ENCODE measurements around the gene TMEM235.

Gene TMEM235

DNA sequence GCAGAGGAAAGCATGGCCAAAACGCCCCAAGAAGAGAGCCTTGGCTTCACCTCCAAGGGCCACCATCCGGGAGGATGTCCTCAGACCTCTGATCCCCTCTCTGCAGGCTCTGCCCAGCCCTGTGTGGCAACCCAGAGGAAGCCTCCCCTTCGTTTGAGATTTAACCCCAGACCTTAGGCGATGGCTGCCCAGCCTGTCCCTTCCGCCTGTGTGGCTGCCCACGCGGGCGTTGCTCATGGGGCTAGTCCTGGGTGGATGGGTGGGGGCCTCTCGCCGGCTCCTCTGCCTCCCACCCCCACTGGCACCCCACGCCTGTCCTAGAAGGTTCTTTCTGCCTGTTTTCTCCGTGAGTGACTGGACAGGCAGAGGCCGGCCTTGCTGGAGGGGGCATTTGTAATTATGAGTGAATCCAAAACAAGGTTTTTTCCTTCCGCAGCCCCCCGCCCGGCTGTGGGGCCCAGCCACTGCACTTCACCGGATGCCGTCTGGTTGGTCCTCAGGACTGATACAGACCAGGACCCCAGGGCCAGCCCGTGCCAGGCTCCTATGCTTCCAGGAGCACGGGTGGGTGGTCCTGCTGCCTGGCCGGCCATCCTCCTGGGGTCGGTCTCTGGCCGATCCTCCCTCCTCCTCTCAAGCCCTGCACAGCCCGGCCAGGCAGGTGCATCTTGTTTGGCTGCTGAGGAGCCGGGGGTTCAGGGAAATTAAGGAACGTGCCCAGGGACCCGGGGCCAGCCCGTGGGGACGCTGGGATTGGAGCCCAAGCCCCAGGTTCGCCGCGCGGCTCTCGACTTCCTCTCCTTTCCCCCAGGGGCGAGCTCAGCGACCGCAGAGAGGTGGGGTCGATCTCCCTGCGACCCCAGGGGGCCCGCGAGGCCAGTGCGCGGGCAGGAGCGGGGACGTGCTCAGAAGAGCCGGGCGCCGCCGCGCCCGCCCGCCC lies at the start of gene TMEM235:
TMEM235 (plus strand) TSS at position 636 of the 940 bp plus-strand sequence. CDS start 393 bp downstream, outside the sequence.
- no peak for DNase-seq (ENCODE audit: low spot score)

DNA sequence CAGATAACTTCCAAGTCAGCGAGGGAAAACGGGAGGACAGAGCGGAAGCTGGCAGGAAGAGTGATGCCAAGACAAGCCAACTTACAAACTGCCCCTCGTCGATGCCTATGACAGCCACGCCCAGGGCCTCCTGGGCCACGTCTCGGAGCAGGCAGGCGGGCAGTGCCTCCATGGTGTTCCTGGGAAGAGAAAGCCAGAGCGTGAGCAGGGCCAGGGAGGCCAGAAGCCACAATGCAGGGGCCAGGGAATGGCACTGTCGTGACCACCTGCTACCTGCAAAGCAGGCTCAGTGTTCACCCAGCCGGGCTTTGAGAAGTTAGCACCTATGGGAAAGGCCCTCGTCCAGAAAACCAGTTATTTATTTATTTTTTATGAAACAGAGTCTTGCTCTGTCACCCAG lies 48.9 kb upstream of the TMEM235 start:
- no peak for DNase-seq (ENCODE audit: low spot score)

DNA sequence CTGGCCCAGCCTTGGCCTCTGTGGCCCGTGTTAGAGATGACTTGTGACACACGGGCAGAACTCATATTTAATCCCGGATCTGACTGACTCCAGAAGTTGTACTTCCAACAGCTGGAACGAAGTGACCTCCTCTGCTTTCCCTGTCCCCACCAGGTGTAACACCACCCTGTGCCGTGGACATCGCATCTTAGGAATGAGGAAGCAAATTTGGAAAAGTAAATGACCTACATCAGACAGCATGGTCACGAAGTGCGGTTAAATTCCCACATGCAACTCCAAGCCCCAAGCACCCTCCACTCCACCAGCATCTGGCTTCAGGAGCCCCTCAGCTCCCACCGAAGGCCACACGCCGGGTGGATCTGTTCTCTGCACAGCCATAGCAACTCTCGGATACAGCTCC lies 47.5 kb upstream of the TMEM235 start:
- no peak for DNase-seq (ENCODE audit: low spot score)

DNA sequence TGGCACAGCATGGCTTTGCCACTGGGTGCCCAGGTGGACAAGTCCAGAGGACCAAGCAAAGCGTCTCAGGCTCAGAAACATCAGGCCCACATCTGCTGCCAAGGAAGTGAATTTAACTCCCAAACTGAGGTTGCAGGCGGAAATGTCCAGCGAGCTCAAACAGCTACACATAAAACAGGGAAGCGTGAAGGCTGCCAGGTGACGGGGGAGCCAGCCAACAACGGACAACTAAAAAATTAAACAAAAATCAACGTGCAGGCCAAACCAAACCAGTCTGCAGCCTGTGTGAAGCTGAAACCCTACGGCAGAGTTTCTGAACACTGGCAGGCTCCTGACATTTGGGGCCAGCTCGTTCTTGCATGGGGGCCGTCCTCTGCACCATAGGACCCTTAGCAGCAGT lies 47.1 kb upstream of the TMEM235 start:
- no peak for DNase-seq (ENCODE audit: low spot score)

DNA sequence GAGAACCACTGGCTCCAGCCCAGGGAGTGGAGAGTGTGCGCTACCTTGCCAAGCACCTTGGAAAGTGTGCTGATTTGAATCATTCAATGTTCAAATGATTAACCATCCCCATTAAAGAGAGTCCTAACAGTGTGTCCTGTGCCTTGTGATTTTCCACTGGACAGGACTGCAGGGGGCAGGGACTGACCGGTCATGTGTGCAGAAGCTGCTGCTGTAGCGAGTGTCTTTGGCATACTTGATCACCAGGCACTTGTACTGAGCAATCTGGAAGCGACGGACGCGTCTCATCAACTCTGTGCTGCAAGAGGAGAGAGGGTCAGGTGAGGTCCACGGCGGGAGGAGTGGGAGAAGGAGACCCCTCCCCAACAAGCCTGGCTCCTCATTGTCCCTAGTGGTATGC lies 46.6 kb upstream of the TMEM235 start:
- DNase-seq (ENCODE audit: low spot score): no peak

DNA sequence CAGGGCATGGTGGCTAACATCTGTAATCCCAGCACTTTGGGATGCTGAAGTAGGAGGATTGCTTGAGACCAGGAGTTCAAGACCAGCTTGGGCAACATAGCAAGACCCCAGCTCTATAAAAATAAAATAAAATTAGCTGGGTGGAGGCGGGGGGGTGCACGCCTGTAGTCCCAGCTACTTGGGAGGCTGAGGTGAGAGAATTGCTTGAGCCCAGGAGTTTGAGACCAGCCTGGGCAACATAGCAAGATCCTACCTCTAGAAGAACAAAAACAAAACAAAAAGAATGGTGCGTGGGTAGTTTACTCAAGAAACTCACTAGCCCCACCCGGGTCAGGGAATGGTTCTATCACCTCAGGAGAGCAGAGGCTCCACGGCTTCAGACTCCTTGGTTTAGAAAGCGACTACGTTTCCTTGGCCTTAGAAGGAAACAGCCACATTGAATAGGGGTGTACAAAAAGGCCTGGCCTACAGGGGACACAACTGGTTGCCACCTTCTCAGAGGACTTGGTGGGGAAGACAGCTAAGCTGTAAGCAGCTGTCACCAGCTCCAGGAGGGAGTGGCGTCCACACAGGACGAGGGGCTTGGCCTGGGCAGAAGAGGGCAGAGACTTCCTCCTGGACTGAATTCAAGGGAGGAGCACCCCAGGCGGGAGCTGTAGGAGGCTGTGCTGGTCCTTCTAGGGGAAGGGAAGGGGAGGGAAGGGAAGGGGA lies 45.3 kb upstream of the TMEM235 start:
- no peak for DNase-seq (ENCODE audit: low spot score)

DNA sequence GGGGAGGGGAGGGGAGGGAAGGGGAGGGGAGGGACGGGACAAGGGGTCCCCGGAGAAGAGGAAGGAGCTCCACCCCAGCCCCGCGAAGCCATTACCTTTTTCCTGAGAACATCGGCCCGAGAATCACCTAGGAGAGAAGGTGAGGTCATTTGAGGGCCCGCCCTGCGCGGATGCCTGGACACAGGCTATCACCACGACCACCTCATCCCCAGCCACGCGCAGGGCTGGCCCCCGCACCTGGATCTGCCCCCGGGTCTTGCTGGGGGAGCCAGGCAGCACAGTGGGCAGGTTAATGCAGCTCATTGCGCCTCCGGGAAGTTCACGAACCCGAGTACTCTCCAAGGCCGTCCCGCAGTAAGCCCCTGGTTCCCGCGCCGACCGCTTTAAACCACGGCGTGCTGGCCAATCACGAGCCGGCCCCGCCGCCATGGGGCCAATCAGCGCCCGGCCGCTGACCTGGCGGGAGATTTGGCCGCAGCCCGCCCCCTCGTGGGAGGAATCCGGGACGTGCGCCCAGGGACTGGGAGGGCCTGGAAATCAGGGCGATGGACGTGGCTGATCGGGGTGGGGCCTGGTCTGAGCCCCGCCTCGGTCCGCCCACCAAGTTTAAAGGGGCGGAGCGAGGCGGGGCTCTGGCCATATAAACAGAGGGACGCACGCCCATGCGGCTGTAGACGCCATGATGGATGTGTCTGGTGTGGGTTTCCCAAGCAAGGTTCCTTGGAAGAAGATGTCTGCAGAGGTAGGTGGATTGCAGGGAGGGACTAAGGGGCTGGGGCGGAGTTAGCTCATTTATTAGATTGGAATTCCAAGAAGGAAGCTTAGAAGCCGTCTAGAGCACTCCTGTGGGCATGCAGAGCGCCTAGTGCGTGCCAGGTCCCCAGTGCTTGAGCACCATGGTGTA lies 44.5 kb upstream of the TMEM235 start, which contains the start of the genes AFMID and TK1:
AFMID (plus strand) TSS at position 671 of the 904 bp plus-strand sequence; CDS start at position 680, 9 bp downstream.
TK1 (minus strand) TSS at position 361 of the 904 bp plus-strand sequence; CDS start at position 303, 58 bp downstream.
- peak; percentile 100 for DNase-seq (ENCODE audit: low spot score)

DNA sequence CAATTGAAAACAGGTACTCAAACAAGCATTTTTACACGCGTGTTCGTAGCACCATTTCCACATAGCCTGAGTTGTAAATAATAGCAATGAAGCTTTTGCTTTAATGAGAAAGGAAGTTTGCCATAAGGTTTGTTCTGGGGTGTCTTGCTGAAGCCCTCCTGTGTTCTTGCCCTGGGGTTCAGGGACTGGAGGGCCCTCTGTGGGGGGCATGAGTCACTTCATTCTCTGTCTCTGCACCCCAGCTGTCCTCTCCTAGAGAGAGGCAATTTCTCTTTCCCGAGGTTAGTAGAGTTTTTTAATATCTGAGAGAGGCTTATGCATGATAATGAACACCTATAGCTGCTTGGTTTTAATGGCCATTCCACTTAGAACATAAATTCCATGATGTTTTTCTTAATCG lies 34.7 kb upstream of the TMEM235 start:
- DNase-seq (ENCODE audit: low spot score): no peak

DNA sequence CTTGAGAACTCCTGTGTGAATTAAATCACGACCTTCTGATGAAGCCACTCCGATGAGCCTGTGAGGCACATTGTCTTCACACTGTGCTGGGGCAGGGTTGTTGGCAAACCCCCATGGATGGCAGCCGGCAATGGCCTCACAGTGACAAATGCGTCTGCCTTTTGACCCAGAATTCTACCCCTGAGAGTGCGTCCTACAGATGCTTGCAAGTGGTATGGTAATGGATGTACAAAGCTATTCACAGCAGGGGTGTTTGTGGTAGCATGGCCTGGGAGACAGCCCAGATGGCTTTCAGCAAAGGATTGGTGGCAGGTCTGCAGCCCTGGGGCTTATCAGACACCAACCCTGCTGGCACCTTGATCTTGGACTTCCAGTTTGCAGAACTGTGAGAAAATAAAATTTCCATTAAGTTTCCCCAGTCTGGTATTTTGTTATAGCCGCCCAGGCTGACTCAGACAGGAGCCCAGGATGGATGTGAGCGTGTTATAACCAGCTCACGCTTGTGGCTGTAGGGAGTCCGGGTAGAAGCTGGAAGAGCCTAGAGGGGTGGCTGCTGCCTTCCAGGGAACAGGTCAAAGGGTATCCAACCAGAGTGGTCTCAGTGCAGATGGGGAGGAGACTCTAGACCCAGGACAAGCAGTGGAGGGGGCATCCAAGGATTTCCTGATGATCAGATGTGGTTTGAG lies 34.1 kb upstream of the TMEM235 start:
- no peak for DNase-seq (ENCODE audit: low spot score)

DNA sequence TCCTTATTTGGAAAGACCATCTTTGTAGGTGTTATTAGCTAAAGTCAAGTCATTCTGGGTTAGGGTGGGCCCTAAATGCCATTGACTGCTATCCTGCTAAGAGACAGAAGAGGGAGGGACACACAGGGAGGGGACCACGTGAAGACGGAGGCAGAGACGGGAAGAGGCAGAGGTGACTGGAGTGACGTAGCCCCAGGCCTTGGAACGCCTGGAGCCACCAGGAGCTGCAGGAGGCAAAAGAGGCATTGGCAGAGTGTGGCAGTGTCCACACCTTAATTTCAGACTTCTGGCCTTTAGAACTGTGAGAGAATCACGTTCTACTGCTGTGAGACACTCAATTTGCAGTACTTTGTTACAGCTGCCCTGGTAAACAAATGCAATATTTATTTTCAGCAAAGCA lies 31.0 kb upstream of the TMEM235 start:
- no peak for DNase-seq (ENCODE audit: low spot score)

DNA sequence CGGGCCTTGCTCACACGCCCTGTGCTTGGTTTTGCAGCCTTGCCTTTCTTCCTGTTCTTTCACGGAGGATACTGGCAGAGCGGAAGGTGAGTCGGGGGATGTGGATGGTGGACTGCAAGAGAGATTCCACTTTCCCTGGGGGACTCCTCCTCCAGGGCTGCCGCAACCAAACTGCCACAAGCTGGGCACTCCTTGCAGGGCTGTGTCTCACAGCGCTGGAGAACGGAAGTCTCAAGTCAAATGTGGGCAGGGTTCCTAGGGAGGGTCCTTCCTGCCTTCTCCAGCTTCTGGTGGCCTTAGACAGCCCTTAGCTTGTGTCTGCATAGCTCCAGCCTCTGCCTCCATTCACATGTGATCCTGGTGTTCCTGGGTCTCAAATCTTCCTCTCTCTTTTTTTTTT lies 28.8 kb upstream of the TMEM235 start:
- DNase-seq (ENCODE audit: low spot score): no peak

DNA sequence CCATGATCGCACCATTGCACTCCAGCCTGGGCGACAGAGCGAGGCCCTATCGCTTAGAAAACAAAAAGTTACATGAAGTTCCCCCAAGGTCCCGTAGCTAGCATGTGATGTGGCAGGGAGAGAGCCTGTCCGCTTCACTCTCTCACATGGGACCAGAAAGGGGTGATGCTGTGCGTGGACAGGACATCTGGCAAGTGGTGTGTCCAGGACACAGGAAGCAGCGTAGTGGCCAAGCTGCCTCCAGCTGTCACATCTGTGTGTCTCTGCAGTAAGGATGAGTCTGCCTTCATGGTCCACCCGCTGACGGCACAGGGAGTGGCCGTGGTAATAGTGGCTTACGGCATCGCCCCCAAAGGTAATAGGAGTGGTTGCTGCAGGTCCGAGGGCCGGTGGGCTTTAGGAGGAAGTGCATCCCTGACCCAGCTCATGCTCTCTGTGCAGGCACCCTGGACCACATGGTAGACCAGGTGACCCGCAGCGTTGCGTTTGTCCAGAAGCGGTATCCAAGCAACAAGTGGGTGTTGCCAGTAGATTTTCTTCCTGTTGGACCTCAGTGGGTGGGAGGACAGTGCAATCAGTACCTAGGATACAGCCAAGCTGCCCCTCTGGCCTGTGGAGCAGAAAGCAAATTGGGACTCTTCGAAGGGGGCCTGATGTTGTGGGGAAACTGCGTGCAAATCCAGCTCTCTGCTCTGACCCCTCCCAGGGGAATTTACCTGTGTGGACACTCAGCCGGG lies 26.9 kb upstream of the TMEM235 start:
- DNase-seq (ENCODE audit: low spot score): no peak

DNA sequence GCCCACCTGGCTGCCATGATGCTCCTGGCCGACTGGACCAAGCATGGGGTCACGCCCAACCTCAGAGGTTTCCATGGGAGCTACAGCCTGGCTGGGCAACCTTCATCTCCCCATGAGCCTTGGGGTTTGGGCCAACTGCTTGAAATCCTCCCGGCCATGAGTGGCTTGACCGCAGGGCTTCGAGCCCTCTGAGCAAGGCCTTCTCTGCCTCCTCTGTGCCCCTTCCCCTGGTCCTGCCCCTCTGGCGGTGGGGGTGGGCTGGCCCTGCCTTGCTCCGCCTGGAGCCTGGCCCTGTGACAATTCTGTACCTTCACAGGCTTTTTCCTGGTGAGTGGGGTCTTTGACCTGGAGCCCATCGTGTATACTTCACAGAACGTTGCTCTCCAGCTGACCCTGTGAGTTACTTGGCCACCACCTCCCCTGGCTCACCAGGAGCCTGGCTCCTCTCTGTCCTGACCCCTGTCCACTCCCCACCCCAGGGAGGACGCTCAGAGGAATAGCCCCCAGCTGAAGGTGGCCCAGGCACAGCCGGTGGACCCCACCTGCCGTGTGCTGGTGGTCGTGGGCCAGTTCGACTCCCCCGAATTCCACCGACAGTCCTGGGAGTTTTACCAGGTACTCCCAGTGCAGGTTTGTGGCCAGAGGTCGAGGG lies 26.2 kb upstream of the TMEM235 start:
- DNase-seq (ENCODE audit: low spot score): no peak

DNA sequence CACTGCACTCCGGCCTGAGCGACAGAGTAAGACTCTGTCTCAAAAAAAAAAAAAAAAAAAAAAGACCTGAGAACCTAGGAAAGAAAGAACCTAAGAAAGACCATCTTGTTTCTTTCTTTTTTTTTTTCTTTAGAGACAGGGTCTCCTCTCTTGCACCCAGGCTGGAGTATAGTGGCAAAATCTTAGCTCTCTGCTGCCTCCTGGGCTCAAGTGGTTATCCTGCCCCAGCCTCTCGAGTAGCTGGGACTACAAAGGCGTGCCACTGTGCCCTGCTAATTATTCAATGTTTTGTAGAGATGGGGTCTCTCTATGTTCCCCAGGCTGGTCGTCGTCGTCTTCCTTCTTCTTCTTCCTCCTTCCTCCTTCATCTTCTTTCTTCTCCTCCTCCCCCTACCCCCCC lies 25.1 kb upstream of the TMEM235 start:
- DNase-seq (ENCODE audit: low spot score): no peak

DNA sequence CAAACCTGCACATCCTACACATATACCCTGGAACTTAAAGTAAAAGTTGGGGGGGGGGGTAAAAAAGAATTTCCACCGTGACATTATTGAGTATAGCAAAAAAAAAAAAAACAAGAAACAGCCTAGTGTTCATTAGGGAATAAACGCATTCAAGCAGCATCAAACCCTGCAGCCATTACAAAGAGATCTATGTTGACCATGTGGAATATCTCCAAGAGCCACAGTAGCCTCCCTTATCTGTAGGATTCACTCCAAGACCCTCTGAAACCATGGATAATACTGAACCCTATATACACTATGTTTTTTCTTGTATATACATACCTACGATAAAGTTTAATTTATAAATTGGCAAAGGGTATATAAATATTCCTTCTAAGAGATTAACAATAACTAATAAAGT lies 22.9 kb upstream of the TMEM235 start:
- no peak for DNase-seq (ENCODE audit: low spot score)

DNA sequence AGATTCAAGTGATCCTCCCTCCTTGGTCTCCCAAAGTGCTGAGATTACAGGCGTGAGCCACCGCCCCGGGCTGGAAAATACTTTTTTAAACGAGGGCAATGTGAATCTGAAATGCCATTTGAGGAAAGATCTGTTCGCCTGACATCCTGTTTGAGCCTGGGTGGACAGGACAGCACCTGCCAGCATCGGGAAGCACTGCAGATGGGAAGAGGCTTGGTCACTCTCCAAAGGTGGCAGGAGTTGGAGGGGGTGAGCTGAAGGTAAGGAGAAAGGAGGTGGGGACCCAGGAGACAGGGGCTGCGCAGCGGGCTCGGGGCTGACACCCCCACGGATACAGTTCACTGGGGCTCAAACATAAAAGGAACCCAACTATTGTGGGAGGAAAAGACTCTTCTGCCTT lies 21.3 kb upstream of the TMEM235 start:
- no peak for DNase-seq (ENCODE audit: low spot score)

DNA sequence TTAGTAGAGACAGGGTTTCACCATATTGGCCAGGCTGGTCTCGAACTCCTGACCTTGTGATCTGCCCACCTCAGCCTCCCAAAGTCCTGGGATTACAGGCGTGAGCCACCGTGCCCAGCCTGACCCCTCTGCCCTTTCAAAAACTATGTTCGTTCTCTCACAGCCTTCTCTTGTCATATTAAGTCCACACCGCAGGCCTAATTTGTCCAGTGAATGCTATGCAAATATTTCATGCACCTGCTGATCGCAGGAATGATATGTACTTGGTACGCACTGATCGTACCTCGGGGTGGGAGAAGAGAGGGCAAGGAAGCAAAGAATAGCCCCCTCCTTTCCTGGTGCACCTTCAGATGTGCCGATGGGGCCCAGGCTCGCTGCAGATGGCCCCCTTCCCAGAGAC lies 20.4 kb upstream of the TMEM235 start:
- no peak for DNase-seq (ENCODE audit: low spot score)

DNA sequence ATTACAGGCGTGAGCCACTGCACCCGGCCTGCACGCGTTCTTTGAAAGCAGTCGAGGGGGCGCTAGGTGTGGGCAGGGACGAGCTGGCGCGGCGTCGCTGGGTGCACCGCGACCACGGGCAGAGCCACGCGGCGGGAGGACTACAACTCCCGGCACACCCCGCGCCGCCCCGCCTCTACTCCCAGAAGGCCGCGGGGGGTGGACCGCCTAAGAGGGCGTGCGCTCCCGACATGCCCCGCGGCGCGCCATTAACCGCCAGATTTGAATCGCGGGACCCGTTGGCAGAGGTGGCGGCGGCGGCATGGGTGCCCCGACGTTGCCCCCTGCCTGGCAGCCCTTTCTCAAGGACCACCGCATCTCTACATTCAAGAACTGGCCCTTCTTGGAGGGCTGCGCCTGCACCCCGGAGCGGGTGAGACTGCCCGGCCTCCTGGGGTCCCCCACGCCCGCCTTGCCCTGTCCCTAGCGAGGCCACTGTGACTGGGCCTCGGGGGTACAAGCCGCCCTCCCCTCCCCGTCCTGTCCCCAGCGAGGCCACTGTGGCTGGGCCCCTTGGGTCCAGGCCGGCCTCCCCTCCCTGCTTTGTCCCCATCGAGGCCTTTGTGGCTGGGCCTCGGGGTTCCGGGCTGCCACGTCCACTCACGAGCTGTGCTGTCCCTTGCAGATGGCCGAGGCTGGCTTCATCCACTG lies 17.3 kb upstream of the TMEM235 start, which contains the start of gene BIRC5:
BIRC5 (plus strand) TSS at position 238 of the 690 bp plus-strand sequence; CDS start at position 302, 64 bp downstream.
- peak; percentile 99 for DNase-seq (ENCODE audit: low spot score)

DNA sequence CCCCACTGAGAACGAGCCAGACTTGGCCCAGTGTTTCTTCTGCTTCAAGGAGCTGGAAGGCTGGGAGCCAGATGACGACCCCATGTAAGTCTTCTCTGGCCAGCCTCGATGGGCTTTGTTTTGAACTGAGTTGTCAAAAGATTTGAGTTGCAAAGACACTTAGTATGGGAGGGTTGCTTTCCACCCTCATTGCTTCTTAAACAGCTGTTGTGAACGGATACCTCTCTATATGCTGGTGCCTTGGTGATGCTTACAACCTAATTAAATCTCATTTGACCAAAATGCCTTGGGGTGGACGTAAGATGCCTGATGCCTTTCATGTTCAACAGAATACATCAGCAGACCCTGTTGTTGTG lies 16.7 kb upstream of the TMEM235 start:
- DNase-seq (ENCODE audit: low spot score): no peak
